Measurements from ENCODE around the gene PAIP1.

The PAIP1 gene

GRCh38 chr5:43570450-43571158 is 13.7 kb upstream of the PAIP1 start:
- no peak overlapping the region for H3K4me3 ChIP-seq (ENCODE audit: low read length)
- no peak for DNase-seq (ENCODE audit: low read depth)
- TF ChIP-seq, protein P1, sequence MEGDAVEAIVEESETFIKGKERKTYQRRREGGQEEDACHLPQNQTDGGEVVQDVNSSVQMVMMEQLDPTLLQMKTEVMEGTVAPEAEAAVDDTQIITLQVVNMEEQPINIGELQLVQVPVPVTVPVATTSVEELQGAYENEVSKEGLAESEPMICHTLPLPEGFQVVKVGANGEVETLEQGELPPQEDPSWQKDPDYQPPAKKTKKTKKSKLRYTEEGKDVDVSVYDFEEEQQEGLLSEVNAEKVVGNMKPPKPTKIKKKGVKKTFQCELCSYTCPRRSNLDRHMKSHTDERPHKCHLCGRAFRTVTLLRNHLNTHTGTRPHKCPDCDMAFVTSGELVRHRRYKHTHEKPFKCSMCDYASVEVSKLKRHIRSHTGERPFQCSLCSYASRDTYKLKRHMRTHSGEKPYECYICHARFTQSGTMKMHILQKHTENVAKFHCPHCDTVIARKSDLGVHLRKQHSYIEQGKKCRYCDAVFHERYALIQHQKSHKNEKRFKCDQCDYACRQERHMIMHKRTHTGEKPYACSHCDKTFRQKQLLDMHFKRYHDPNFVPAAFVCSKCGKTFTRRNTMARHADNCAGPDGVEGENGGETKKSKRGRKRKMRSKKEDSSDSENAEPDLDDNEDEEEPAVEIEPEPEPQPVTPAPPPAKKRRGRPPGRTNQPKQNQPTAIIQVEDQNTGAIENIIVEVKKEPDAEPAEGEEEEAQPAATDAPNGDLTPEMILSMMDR (IDR thresholded peaks at IDR 0.05; ENCODE audit: insufficient read depth, low read depth, low read length, missing control alignments) = no peak

DNA sequence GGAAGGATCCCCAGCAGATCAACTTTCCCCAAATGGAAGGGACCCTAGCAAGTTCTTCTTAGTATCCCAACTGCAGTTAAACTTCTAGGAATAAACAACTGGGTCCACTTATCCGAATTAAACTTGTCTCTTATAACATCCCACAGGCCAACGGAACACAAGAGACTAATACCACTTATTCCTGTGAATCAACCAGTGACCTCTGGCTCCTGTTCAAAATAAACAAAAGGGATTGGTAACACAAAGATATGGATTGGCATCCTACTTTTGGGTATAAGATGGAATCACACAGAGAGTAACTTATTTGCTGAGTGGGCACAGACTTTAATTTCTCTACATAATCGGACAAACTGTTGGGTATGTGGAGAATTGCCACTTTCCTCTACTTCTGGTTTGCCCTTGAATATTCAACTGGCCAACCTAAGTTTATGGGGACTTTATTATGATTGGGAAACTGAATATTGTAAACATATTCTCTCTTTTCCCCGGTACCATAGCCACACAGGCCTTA is 12.4 kb upstream of the PAIP1 start:
- no peak overlapping the region for H3K4me3 ChIP-seq (ENCODE audit: low read length)
- DNase-seq (ENCODE audit: low read depth) = no peak
- TF ChIP-seq, protein P1 (IDR thresholded peaks at IDR 0.05; ENCODE audit: insufficient read depth, low read depth, low read length, missing control alignments) = no peak

DNA sequence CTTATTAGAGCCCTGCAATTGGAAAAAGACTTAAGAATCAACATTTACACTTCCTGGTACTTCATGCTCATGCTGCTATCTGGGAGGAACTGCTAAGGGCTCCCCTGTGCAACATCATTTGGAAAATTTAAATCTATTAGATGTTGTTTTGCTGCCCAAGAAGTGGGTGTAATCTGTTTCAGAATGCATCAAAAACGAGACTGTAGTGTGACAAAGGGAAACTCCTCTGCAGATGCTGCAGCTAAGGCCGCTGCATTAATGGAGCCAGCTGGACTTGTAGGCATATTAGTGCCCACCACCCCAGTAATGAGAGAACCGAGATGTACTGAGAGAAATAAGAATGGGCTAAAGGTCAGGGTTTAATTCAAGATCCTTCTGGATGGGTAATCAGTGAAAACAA is 11.1 kb upstream of the PAIP1 start:
- TF ChIP-seq, protein P1 (IDR thresholded peaks at IDR 0.05; ENCODE audit: insufficient read depth, low read depth, low read length, missing control alignments) = no peak
- no peak for DNase-seq (ENCODE audit: low read depth)
- no peak overlapping the region for H3K4me3 ChIP-seq (ENCODE audit: low read length)

GRCh38 chr5:43565043-43565442 is 8.2 kb upstream of the PAIP1 start:
- TF ChIP-seq, protein P1 (IDR thresholded peaks at IDR 0.05; ENCODE audit: insufficient read depth, low read depth, low read length, missing control alignments) = no peak
- no peak overlapping the region for H3K4me3 ChIP-seq (ENCODE audit: low read length)
- no peak for DNase-seq (ENCODE audit: low read depth)

GRCh38 chr5:43564289-43564850 is 7.5 kb upstream of the PAIP1 start:
- TF ChIP-seq, protein P1 (IDR thresholded peaks at IDR 0.05; ENCODE audit: insufficient read depth, low read depth, low read length, missing control alignments) = no peak
- no peak for DNase-seq (ENCODE audit: low read depth)
- no peak overlapping the region for H3K4me3 ChIP-seq (ENCODE audit: low read length)

DNA sequence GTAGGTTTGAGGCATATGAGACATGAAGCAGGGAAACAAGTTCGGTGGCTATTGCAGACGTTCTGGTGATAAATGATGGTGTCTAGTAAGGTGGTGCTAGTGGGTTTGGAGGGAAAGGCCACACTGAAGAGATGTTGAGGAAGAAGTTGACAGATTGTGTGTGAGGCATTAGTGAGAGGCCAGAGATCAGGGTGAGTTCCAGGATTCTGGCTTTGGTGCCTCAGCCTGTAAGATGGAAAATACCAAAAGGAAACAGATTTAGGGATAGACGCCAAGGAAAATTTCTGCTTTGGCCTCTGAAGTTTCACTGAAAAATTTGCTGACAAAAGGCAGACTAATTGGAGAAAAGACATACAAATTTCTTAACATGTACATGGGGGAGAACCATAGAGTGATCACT is 6.4 kb upstream of the PAIP1 start:
- H3K4me3 ChIP-seq (ENCODE audit: low read length) = no peak overlapping the region
- TF ChIP-seq, protein P1 (IDR thresholded peaks at IDR 0.05; ENCODE audit: insufficient read depth, low read depth, low read length, missing control alignments) = no peak
- no peak for DNase-seq (ENCODE audit: low read depth)
